ENCODE results near the gene FGFRL1.

DNA sequence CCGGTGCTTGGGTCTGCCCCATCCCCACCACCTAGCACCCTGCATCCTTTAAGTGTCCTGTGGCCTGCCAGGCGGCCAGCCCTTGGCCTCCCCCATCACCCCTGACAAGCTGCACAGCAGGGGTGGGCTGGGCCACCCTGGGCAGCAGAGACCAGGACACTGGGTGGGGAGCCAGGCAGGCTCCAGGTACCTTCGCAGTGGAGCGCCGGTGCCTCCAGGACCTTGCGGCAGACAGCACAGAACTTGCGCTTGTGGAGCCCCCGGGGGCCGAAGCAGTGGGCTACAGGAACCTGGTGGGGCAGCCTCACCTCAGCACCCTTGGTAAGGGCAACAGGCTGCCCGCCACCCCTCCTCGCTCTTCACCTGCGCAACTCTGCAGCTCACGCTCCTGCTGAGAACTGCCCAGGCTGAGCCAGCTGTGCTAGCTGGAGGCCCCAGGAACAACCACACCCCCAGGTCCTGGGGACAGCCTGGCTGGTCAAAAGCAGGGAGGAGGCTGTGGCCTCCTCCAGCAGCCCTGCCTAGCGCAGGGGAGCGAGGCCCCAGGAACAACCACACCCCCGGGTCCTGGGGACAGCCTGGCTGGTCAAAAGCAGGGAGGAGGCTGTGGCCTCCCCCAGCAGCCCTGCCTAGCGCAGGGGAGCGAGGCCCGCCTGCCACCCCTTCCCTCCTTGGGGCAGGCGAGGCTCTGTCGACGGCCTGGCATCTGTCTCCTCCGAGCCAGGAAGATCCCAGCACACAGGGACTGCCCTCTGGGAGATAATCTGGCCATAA lies 42.6 kb upstream of the FGFRL1 start:
- TF ChIP-seq CTCF (optimal IDR thresholded peaks at IDR 0.05 in 1 of 3, IDR thresholded peaks at IDR 0.05 in 1 of 3, conservative IDR thresholded peaks at IDR 0.05 in 1 of 3; ENCODE audit: extremely low read depth in 1 of 3, insufficient read depth in 2 of 3, low read length in 3 of 3) (no peak), EZH2 (IDR thresholded peaks at IDR 0.05; ENCODE audit: low read length) (no peak)

All from keratinocyte (primary cell).